Femur (tissue), 1 donor: ENCODE data around the gene SYNPR.

ENCODE experiments used
- DNase-seq: peaks from one replicate; pipeline ENCODE4 v3.0.0-alpha.2; 2017

SYNPR gene

DNA sequence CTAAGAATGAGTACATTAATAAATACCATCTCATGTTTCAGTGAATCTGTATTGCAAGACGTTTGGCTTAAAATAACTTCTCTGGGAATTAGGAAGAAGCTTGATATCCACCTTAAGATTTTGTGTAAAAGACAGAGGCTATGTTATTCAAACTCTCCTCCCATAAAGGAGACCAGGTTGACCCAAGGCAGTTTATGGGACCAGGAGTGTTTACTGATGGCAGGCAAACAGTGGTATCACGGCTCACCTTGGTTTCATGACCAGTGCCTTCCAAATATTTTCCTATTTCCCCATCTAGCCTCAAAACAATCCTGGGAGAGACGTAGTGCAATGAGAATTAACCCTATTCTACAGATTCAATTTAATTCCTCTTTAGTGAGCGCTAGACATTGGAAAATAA lies 284.2 kb downstream of the SYNPR start:
- DNase-seq = no peak

DNA sequence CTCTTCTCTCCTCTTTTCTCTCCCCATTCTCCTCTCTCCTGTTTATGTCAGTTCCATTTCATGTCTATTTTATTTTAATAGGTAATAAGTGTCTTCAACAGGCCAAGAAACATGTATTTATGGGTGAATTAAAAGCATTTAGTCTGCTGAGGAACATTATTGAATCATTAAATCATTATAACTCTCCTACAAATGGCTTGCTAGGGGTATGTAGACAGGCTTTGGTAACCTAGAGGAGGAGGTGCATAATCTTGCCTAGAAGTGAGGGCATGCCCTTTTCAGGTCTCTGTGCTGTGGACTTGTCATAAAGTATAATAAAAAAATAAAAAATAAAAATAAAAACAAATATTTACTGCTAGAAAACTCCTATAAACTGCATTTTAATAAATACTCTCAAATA lies 285.5 kb downstream of the SYNPR start:
- DNase-seq = no peak

DNA sequence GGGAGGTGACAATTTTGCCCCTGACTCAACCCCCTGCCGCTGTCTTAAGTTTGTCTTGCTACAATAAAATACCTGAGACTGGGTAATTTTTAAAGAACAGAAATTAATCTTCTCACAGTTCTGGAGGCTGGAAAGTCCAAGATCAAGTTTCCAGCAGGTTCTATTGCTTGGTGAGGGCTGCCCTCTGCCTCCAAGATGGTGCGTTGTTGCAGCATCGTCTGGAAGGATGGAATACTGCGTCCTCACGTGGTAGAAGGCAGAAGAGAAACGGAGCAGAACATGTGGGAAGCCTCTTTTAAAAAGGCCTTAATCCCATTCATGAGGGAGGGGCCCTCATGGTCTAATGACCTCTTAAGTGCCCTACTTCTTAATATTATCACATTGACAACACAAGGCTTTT lies 287.1 kb downstream of the SYNPR start:
- no peak for DNase-seq

DNA sequence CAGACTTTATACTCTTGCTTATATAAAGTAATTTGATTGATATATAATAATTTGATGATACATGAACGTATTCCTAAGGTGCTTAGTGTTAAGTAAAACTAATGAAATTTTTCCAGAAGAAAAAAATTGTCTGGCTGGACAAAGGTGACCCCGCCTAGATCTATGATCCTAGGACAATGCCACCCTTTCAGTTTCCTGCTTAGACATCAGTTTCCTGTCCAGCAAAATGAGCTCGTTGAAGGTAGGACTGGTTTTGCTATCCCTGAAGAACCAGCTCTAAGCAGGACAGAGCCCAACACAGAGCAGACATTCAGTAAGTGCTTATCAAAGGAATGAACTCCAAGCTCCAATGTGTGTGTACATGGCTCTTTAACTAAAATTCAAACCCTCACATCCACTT lies 293.6 kb downstream of the SYNPR start:
- DNase-seq = no peak

DNA sequence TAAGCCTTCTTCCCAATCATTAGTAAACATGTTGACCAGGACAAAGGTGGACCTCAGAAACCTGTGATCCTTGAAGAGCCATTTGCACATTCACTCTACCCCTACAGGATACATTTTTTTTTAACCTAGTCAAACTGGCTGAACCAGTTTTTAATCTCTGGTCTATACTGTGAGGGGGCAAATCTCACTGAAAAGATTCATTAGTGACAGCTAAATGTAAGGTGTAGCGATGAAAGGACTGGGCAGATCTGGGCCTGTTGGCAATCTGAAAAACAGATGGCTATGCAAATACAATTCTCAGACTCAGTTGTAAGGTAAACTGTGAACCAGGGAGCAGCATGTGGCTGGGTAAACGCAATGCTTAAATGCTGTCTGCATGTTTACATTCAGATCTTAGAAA lies 298.7 kb downstream of the SYNPR start:
- no peak for DNase-seq

DNA sequence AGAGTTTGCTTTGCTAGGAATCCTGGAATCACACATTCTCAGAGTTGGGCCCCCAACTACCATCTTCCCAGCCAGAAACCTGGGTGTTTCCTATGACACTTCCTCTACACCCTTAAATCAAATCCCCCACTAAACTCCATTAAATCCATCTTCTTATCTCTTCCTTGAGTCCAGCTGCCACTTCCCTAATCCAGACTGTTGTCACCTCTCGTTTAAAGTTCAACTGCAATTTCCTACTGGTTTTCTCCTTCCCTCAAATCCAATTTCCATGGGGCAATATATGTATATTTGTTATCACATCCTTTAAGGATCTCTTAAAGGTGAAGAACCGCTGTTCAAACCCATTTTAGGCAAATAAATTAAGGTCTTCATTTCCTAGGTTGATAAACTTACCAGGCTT lies 300.8 kb downstream of the SYNPR start:
- DNase-seq = no peak

DNA sequence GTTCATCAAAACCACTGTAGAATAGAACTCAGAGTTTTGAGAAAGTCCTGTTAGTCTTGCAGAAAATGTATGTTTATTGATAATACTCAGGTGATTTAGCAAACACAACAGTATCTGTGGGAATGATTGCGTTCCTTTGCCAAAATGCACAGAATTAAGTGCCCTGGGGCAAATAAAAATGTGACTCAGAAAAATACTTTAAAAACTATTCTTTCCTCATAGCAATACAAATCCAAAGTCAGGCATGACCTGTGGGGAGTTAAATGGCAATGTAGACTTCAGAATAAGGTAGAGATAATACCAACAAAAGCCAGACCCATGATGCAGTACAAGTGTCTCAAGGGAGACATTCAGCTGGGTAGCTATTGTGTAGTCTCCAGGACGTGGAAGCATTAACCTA lies 302.0 kb downstream of the SYNPR start:
- no peak for DNase-seq

DNA sequence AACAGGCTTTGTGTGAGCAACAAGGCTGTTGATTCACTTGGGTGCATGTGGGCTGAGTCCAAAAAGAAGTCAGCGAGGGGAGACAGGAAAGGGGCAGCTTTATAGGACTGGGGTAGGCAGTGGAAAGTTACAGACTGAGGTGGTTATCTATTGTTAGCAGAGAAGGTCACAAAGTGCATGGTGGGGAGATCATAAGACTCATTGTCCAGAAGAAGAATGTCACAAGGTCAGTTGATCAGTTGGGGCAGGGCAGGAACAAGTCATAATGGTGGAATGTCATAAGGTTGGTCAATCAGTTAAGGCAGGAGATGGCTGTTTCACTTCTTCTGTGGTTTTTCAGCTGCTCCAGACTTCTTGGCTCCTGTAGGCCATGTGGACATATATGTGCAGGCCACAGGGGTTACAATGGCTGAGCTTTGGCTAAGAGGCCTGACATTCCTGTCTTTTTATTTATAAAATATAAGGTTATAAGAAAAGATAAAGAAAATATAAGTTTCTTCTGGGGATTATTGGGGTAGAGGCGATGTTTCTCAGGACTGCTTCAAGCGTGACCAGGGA lies 304.9 kb downstream of the SYNPR start:
- DNase-seq = no peak

DNA sequence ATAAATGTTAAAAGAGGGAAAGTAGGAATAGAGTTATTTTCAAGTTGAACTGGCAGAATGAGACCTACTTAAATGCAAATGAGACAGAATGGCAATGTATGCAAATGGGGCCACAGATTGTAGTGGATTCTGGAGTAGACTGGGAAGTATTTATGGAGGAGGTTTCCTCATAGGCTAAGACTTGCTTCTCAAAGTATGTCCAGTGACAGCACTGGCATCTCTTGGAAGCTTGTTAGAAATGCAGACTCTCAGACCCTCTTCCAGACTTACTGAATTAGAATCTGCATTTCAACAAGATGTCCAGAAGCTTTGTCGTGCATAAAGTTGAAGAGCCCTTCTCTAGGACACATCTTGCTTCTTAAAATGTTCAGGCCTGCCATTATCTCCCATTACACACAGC lies 306.6 kb downstream of the SYNPR start:
- DNase-seq = no peak

DNA sequence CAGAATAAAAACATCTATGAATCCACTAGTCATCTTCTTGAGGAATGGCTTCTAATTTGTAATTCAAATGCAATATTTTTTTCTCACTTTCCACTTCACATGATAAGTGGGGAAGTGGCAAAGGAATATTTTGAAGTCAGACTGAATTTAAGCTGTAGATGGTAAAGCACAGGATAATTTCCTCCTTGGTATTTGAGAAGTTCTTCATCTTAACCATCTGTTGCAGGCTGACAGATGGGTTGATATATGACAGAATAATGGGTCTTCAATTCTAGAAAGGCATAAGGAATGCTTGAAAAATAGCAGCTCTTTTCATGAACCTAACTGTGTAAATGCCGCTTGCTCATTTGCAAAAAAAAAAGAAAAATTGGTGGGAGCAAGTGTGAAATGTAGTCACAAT lies 307.8 kb downstream of the SYNPR start:
- DNase-seq = no peak

DNA sequence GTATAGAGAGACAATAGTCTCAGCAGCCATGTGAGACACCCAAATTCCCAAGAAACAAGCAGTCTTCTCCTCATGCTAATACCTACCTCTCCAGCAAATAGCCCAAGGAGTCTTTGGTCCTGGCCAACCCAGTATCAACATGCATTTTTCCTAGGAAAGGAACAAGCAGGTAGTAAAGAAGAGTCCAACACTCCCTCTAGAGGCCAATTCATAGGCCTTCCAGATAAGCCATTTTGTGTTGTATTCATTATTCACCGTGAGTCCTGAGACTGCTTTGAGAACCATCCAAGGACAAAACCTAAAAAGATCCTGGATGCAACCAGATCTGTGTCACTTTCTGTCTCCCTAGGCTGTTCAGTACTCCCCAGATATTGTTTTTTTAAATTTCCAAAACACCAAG lies 310.8 kb downstream of the SYNPR start:
- no peak for DNase-seq

DNA sequence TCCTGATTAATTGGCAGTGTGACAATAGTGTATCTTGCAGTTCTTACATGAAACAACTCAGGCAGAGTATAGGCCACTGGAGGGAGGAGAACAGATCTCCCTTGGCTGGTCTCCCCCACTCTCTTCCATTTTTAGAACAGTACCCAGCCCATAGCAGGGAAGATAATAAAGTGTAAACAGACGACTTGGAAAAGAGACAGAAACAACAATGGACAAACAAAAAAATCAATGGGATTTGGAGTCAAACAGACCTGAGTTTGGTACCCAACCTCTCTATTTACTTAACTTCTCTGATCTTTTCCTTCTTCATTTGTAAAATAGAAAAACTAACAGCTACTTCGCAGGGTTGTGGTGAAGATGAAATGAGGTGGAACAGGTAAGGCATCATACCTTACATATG lies 315.7 kb downstream of the SYNPR start:
- no peak for DNase-seq

DNA sequence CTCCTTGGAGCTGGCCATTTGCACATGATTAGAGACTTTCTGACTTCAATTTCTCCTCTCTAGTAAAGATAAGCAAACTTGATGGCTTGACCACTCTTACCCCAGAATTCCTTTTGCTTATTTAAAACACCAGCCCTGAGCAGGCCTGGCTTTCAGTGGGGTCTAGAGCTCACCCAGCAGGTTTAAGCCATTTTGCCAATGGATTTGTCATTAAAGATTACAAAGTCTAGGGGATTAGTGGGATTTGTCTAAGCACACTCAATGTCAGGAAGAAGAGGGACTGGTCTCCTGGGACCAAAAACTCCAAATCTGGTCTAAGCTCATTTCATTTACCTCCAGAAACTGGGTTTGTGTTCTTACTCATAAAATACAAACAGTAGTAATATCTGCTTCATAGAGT lies 317.1 kb downstream of the SYNPR start:
- no peak for DNase-seq

DNA sequence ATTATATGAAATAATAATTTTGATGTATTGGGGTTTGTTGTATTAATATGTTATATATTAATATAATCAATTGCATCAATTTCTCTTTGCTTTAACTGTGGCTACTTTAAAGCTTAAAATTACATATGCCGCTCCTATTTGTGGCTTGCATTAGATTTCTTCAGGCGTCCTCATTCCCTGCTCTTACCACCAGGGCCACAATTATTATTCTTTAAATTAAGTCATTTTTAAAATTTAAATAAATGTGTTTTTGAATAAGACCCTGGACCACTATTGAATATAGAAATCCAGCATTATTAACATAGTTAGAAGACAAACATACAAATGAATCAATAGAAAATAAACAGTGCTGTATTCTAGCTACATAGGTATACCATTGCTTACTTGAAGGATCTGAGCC lies 318.9 kb downstream of the SYNPR start:
- no peak for DNase-seq

DNA sequence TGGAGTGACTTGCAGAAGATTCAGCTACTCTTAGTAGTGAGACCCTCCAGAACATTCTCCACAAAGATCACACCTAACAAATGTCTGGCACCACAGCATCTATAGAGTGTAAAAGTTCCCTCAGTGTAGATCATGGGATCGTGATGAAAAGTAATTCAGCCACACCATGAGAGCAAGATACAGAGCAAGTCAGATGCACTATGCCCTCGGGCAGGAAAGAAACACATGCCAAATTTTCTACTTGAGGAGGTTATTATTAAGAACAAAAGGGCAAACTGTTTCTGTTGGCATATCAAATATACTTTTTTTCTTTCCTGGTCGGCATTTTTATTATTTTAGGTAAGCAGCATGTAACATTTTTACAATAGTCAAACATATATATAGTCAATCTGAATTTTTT lies 329.6 kb downstream of the SYNPR start:
- no peak for DNase-seq

DNA sequence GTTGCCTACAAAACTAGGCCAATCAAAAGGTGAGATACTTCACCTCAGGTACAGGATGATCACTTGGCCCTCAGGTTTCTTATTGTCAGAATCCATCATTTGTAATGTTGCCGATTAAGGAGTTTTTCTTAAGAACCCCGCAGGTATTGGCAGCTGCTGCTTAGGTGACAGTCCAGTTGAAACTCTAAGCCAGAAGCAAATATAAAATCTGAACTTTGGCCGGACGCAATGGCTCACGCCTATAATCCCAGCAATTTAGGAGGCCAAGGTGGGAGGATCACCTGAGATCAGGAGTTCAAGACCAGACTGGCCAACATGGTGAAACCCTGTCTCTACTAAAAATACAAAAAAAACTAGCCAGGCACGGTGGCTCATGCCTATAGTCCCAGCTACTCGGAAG lies 331.3 kb downstream of the SYNPR start:
- no peak for DNase-seq

DNA sequence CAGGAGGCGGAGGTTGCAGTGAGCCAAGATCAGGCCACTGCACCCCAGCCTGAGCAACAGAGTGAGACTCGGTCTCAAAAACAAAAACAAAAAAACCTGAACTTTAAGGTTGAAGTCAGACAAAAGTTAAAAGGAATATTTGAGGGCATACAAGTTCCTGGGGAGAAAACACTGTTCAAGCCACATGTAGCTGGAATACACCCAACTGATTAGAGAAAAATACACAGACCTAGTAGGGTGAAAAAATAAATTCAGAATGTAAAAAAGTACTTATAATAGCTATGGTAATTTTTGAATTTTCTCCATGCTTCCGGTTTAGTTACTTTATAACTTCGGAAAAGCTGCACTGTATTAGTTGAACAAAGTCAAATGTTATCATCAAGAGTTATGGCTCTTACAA lies 331.7 kb downstream of the SYNPR start:
- DNase-seq = no peak

DNA sequence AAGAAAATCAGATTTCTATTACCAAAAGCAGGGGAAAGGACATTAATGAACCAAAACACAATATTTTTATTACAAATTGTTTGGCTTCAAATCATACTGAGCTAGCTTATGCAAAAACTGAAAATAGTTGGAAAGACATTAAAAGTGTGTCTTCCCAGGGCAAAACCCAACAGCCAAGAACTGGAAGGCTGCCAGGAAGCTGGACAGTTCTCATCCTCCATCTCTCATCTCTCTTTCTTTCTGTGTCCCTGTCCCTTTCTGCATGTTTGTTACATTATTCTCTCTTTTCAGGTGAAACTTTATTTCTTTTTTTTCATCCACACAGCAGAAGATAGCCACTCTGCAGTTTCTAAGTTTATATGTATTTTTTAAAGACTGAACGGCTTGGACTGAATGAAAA lies 333.3 kb downstream of the SYNPR start:
- DNase-seq = no peak

DNA sequence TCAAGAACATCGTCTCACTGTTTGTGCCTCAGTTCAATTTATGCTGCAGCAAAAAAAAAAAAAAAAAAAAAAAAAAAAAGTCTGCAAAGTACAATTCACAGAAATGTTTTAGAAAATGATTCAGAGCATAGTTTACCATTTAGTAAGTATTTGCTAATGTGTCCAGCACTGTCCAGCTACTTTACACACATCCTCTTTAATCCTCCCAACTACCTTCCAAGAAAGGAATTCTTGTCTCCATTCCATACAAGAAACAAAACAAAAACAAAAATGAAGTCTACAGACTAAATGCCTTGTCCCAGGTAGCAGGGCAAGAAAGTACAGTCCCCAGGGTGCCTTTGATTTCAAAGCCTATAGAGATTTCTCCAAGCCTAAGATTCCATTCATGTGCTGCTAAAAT lies 335.5 kb downstream of the SYNPR start:
- no peak for DNase-seq

DNA sequence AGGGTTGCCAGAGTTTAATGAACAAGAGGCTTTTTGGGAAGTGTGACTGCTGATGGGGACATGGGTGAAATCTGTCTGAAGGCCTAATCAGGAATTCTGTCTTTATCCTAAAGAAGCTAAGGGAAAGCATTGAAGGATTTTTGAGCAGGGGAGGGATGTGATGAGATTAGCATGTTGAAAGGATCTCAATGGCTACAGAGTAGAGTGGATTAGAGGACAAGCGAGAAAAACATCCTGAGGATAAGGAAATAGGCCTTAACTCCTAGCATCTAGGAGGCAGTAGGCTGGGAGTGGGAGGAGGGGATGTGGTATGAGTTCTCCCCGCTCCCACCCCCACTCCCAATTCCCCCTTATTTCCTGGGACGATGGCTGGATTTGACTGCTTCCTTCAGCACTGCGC lies 339.3 kb downstream of the SYNPR start:
- no peak for DNase-seq

DNA sequence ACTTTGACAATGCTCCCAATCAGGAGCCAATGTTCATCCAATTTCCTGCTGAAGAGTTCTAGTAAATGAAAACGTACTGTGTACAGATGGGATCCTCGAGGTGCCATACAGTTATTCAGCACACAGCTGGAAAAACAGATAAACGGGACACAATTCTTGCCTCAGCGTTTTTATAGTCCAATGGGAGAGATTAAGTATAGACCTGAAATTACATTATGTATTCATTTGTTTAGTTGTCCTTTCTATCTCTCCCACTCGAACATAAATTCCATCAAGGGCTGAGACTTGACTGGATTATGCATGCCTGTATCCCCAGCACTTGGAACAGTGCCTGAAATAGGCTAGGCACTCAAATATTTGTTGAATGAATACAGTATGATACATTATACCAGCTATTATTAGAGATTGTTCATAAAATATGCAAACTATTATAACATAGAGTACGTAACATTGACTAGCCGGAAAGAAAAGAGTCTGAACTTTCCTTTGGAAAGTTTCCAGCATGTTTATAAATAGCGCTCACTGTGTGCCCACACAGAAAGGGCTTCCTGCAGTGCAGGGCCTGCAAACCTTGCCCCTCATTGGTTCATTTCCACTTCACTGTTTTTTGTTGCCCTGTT lies 346.9 kb downstream of the SYNPR start:
- DNase-seq = no peak

DNA sequence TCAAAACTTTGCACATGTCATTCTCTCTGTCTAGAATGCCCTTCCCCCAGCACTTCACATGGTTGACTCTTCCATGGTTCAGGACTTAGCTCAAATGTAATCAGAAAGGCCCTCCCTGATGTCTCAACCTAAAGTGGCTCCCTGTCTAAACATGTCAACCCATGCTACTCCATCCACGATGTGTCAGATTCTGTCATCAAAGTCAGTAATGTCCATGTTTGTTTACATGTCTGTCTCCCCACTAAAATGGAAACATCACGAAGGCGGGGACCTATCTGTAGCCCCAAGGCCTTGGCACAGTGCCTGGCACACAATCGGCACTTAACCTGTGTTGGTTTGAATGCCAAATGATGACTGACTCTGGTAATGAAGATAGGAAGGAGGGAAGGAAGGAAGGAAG lies 353.6 kb downstream of the SYNPR start:
- no peak for DNase-seq

DNA sequence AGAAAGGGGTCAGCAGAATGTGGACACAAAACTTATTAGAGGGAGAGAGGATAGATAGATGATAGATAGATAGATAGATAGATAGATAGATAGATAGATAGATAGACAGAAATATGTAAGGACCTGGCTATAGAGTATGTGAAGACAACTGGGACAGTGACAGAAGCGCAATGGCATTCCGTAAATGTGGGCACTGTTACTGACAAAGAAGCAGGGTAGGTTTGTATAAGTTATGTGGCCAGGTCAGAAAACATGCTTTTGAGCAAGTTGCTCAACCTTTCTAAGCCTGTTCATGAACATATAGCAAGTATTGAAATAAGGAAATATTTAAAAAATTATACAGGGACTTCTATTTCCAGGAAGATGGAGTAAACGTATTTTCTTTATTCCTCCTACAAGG lies 357.1 kb downstream of the SYNPR start:
- no peak for DNase-seq

DNA sequence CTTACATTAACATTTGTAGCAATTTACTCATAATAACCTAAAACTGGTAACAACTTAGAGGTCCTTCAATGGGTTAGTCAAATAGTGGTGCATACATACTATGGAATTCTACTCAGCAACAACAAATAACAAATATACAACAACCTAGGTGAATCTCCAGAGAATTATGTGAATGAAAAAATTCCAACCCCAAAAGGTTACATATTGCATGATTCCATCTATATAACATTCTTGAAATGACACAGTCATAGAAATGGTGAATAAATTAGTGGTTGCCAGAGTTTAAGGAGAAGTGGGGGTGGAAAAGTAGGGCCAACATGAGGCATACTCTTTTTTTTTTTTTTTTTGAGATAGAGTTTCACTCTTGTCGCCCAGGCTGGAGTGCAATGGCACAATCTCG lies 361.7 kb downstream of the SYNPR start:
- DNase-seq = no peak

DNA sequence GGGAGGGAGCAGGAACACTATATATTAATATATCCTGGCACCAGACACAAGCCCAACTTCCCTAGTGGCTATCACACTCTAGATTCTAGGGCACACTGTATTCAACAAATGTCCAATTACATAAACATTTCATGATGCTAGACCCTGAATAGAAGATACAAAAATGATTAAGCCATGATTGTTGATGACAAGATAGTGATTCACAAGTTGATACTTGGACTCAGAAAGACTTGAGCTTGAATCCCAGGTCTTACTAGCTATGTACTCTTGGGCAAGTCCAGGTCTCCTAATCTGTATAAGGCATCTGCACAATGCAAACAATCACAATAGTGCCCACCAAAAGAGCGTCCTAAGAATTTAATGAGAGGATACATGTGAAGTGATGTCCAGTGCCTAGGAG lies 364.4 kb downstream of the SYNPR start:
- no peak for DNase-seq
